ENCODE data around the gene STK39. TPM values are rescaled to one million over a fixed set of nuclear protein-coding genes. Genes with fewer than 3 reads are reported as not detected.

Gene STK39
- total RNA-seq, 1 donor from 2014 or later: 31.9 TPM

DNA sequence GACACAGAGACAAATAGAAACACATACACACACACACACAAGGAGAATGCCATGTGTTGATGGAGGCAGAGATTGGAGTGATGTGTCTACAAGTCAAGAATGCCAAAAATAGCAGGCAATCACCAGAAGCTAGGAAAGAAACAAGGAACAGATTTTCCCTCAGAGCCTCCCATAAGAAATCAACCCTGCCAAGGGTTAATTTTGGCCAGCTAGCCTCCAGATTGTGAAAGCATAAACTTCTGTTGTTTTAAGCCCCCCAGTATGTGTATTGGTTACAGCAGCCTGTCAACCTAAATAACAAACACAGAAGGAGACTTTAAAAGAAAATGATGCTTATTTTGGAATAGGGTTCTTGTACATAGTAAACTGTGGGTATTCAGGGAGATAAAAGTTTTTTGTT is 5.6 kb upstream of the STK39 start:
- Mint-ChIP-seq H3K27ac (ENCODE audit: unreplicated experiment) (no peak overlapping the region), H3K36me3 (ENCODE audit: low read depth) (no peaks in the 10 kb centered on the region), H3K9me3 (ENCODE audit: low read depth) (no peaks in the 10 kb centered on the region), H3K4me3 (ENCODE audit: unreplicated experiment) (no peak overlapping the region), H3K4me1 (ENCODE audit: low read depth) (peaks cover 46% of the 10 kb centered on the region), H3K27me3 (ENCODE audit: low read depth) (no peaks in the 10 kb centered on the region)
- TF ChIP-seq, protein P1, sequence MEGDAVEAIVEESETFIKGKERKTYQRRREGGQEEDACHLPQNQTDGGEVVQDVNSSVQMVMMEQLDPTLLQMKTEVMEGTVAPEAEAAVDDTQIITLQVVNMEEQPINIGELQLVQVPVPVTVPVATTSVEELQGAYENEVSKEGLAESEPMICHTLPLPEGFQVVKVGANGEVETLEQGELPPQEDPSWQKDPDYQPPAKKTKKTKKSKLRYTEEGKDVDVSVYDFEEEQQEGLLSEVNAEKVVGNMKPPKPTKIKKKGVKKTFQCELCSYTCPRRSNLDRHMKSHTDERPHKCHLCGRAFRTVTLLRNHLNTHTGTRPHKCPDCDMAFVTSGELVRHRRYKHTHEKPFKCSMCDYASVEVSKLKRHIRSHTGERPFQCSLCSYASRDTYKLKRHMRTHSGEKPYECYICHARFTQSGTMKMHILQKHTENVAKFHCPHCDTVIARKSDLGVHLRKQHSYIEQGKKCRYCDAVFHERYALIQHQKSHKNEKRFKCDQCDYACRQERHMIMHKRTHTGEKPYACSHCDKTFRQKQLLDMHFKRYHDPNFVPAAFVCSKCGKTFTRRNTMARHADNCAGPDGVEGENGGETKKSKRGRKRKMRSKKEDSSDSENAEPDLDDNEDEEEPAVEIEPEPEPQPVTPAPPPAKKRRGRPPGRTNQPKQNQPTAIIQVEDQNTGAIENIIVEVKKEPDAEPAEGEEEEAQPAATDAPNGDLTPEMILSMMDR (IDR thresholded peaks at IDR 0.05): no peak
- no peak for DNase-seq (ENCODE audit: low spot score)

DNA sequence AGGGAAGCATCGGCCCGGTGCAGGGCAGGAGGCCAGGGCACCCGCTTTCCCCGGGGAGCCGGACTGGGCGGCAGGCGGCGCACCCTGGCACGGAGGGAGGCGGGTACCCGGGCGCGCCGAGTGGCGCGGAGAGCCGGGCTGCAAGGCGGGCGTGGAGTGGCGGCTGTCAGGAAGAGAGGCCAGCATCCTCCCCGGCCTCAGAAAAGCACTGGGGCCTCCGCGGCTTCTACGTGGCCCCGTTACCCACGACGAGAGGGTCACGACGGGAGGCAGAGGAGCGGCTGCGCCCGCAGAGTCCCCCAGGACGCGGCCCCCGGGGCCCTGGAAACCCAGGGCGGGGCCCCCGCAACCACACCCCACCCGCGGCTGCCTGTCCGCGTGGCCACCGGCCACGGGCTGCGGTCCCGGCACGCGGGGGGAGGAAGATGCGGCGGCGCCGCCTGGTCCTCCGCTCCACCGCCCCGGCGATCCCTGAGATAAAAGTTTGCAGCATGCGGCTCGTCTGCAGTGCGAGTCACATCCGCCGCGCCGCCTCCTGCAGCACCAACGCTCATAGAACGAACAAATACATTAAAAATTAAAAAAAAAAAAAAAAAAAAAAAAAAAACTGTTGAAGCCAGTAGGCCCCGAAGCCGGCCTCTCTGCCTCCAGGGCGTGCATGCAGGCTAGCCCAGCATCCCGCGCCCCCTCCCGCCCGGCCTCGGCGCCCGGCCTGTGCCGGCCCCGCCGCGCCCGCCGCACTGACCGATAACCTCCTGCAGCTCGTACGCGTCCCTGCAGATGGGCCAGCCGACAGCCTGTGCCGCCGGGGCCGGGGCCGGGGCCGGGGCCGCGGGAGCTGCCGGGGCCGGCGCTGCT is 683 bp downstream of the STK39 start:
- H3K4me1 Mint-ChIP-seq (ENCODE audit: low read depth): peaks cover 50% of the 10 kb centered on the region
- DNase-seq (ENCODE audit: low spot score): no peak
- H3K27ac Mint-ChIP-seq (ENCODE audit: unreplicated experiment): peak overlapping the region; percentile 90
- H3K27me3 Mint-ChIP-seq (ENCODE audit: low read depth): no peaks in the 10 kb centered on the region
- H3K36me3 Mint-ChIP-seq (ENCODE audit: low read depth): no peaks in the 10 kb centered on the region
- peak overlapping the region; percentile 94 for H3K4me3 Mint-ChIP-seq (ENCODE audit: unreplicated experiment)
- H3K9me3 Mint-ChIP-seq (ENCODE audit: low read depth): no peaks in the 10 kb centered on the region
- TF ChIP-seq, protein P1 (IDR thresholded peaks at IDR 0.05): peak; percentile 71

DNA sequence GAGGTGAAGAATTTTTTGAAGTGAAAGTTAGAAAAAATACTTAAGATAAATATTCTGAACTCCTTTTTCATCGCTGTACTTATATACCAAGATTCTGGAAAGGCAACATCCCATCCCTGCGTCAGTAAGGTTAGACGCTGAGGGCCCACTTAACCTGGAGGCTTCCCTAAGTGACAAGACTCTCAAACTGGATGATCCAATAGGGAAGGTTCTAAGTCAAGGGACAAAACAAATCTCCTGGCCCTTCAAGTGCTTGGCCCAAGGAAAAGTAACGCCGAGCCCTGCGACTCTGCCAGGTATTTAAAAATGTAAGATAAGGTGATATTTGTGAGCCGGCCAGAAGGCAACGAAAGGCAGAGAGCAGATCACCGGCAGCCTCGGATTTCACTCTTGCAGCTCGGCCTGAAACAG is 1.3 kb downstream of the STK39 start:
- Mint-ChIP-seq H3K36me3 (ENCODE audit: low read depth) (no peaks in the 10 kb centered on the region), H3K4me1 (ENCODE audit: low read depth) (peaks cover 50% of the 10 kb centered on the region), H3K27me3 (ENCODE audit: low read depth) (no peaks in the 10 kb centered on the region), H3K9me3 (ENCODE audit: low read depth) (no peaks in the 10 kb centered on the region), H3K4me3 (ENCODE audit: unreplicated experiment) (peak overlapping the region; percentile 94), H3K27ac (ENCODE audit: unreplicated experiment) (peak overlapping the region; percentile 90)
- DNase-seq (ENCODE audit: low spot score): no peak
- TF ChIP-seq, protein P1 (IDR thresholded peaks at IDR 0.05): no peak

DNA sequence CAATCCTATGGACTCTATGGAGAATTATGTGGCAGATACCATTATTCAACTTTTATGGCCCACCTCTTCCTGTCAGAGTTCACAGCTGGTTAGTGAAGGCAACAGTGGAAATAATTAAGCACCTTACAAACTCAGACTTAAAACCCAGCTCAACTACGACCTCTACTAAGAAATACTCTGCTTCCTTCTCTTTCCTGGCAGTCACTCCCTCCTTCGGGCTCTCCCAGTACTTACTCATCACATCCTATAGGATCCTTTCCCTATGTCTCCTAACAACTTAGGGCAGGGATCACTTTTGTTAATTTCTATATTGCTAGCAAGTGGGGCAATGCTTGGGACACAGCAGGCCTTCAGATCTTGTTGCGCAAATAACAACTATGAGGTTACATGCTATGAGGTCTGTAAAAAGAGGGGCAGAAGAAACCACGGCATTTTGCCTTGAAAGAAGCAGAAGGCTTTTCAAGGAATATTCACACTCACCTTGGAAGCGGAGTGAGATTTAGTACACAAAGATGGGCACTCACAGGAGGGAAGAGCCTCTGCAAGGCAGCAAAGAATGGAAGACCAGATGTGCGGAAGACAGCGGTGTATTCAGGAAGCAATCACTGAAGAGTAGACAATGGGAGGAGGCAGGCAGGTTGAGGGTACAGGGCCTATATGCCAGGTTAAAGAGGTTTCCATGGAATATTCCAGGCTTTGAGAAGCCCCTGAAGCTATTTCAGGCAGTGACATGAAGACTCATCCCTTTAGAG is 2.1 kb downstream of the STK39 start:
- no peaks in the 10 kb centered on the region for H3K9me3 Mint-ChIP-seq (ENCODE audit: low read depth)
- H3K36me3 Mint-ChIP-seq (ENCODE audit: low read depth): no peaks in the 10 kb centered on the region
- peaks cover 50% of the 10 kb centered on the region for H3K4me1 Mint-ChIP-seq (ENCODE audit: low read depth)
- TF ChIP-seq, protein P1 (IDR thresholded peaks at IDR 0.05): peak; percentile 10
- peak overlapping the region; percentile 63 for H3K4me3 Mint-ChIP-seq (ENCODE audit: unreplicated experiment)
- H3K27me3 Mint-ChIP-seq (ENCODE audit: low read depth): no peaks in the 10 kb centered on the region
- DNase-seq (ENCODE audit: low spot score): no peak
- H3K27ac Mint-ChIP-seq (ENCODE audit: unreplicated experiment): peak overlapping the region; percentile 24

DNA sequence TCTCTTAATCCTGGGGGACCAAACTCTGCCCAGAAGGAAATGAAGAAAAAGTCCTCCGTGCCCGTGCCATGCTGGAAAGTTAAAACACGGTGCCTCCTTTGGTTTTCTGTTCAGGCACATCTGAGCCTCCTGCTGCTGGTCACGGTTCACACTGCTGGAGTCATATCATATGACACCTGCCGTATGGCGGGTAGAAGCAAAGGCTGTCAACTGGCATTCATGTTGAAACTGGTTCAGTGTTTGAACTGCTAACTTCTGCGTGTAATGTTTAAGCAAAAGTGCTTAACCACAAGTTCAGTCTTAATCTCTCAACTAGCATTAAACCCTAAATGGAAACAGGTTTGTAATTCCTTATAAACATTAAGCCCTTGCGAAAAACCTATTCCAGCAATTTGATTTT is 3.1 kb downstream of the STK39 start:
- DNase-seq (ENCODE audit: low spot score): no peak
- Mint-ChIP-seq H3K9me3 (ENCODE audit: low read depth) (no peaks in the 10 kb centered on the region), H3K36me3 (ENCODE audit: low read depth) (no peaks in the 10 kb centered on the region), H3K27ac (ENCODE audit: unreplicated experiment) (peak overlapping the region; percentile 67), H3K27me3 (ENCODE audit: low read depth) (no peaks in the 10 kb centered on the region), H3K4me1 (ENCODE audit: low read depth) (peaks cover 47% of the 10 kb centered on the region), H3K4me3 (ENCODE audit: unreplicated experiment) (peak overlapping the region; percentile 20)
- TF ChIP-seq, protein P1 (IDR thresholded peaks at IDR 0.05): no peak

Measured in chondrocyte (in vitro differentiated cells).